ES-I3 (cell line): ENCODE results near the gene CELF1.

Experiments
- H3K36me3 ChIP-seq: 2 replicates; pipeline ENCODE4 v1.6.1; 2013; ENCODE audit warnings: mild to moderate bottlenecking, low read length, control low read depth, moderate library complexity; ENCODE audit not compliant: insufficient read depth
- H3K4me1 ChIP-seq: 2 replicates; pipeline ENCODE4 v1.6.1; 2013; ENCODE audit warnings: mild to moderate bottlenecking, control low read depth, low read length; ENCODE audit not compliant: insufficient read depth
- H3K9ac ChIP-seq: 2 replicates; pipeline ENCODE4 v1.6.1; 2013; ENCODE audit warnings: low read depth, mild to moderate bottlenecking, low read length, moderate library complexity
- H3K9me3 ChIP-seq: 2 replicates; pipeline ENCODE4 v1.6.1; 2013; ENCODE audit warnings: mild to moderate bottlenecking, low read length, moderate library complexity; ENCODE audit not compliant: control insufficient read depth, insufficient read depth

The CELF1 gene

DNA sequence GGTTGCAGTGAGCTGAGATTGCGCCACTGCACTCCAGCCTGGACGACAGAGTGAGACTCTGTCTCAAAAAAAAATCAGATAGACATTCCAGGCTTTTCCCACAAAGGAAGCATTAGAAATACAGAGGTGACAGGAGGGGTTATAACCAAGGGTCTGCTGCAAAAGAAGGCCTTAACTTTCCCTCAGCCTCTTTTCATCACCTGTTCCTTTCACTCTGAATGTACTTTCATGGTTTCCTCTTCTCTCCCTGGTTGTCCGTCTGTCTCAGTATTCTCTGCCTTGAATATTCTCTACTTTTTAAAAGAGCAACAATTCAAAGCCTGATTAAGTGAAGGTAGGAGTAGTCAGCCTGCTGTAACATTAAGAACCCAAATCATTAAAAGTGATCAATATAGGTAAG, 50.2 kb downstream of the CELF1 start:
- H3K9ac ChIP-seq, result no peak overlapping the region
- no peaks in the 10 kb centered on the region for H3K9me3 ChIP-seq
- no peaks in the 10 kb centered on the region; the same call in 1 of the 2 replicates for H3K36me3 ChIP-seq
- peaks cover 15% of the 10 kb centered on the region for H3K4me1 ChIP-seq

DNA sequence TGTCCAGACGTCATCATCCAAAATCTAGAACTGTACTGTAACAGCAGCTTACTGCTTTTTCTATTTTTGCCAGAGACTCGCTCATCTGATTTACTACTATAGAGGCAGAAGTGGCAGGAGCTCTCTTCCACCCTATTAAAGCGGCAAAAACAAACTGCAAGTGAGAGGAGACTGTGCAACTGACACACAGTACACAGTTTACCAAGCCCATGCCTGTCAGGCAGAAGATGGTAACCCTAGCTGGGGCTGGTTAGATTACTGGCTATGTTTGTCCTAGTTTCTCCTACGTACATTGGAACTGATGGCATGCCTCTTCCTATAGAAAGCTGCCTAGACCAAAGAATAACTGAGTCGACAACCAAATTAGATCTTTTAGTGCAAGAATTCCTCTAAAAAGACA, 51.8 kb downstream of the CELF1 start:
- no peaks in the 10 kb centered on the region for H3K9me3 ChIP-seq
- H3K9ac ChIP-seq, result no peak overlapping the region
- H3K4me1 ChIP-seq, result peaks cover 23% of the 10 kb centered on the region
- H3K36me3 ChIP-seq, result no peaks in the 10 kb centered on the region

DNA sequence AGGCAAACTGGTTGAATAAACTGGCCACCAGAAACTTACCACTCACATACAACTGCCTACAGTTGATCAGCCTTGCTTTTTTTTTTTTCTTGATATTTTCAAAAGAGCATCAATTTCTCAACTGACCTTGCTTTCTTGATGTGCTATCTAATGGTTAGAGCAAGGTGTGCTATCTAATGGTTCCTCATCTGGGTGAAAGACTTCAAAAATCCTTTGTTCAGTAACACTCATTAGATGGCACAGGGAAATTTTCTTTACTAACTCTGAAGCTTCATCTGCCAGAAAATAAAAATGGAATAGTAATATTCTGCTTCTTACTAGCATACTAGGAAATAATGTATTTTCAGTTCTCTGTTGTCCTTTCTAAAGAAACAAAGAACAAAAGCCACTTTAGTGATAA, 52.8 kb downstream of the CELF1 start:
- Histone ChIP-seq H3K9me3 (no peaks in the 10 kb centered on the region), H3K9ac (no peak overlapping the region), H3K4me1 (peaks cover 33% of the 10 kb centered on the region), H3K36me3 (0 out of 2 replicates have a peak, but pooled peaks cover 4% of the 10 kb centered on the region)

DNA sequence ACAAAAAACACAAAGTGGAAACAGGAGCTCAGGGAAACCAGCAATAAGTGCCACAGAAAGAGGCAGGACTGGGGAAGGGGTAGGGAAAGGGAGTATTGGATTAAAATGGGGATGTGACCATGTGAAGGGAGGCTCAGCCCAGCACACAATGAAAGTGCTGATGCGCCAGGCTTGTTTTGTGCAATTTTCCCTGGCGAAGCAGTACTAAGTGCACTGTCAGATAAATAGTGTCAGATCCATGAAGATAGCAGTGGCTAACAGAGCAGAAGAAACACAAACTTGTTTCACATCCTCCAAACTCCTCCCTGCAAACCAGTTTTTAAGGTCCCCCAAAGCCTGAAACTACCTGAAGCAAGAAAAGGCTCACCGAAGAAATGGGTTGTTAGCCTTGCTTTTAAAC, 53.3 kb downstream of the CELF1 start:
- Histone ChIP-seq H3K9me3 (no peaks in the 10 kb centered on the region), H3K36me3 (0 out of 2 replicates have a peak, but pooled peaks cover 4% of the 10 kb centered on the region), H3K9ac (no peak overlapping the region), H3K4me1 (peaks cover 36% of the 10 kb centered on the region)

DNA sequence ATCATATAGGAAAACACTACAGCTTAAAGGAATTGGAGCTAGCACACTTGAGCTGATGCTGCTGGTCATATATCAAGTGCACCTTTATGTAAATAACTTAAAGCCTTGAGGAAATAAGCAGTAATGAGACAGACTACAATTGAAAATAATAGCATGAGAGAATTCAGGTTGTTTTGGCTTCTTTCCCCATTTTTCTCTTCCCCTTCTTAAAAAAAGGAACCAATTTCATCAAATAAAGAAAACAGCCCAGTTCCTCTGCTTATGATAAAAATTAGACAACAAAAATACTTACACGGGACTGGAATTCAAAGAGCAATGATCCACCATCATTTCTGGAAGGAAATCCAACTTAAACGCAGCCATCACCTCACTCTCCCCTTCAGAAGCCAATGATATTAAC, 53.8 kb downstream of the CELF1 start:
- H3K36me3 ChIP-seq, result 0 out of 2 replicates have a peak, but pooled peaks cover 4% of the 10 kb centered on the region
- peaks cover 36% of the 10 kb centered on the region for H3K4me1 ChIP-seq
- no peak overlapping the region for H3K9ac ChIP-seq
- H3K9me3 ChIP-seq, result no peaks in the 10 kb centered on the region

DNA sequence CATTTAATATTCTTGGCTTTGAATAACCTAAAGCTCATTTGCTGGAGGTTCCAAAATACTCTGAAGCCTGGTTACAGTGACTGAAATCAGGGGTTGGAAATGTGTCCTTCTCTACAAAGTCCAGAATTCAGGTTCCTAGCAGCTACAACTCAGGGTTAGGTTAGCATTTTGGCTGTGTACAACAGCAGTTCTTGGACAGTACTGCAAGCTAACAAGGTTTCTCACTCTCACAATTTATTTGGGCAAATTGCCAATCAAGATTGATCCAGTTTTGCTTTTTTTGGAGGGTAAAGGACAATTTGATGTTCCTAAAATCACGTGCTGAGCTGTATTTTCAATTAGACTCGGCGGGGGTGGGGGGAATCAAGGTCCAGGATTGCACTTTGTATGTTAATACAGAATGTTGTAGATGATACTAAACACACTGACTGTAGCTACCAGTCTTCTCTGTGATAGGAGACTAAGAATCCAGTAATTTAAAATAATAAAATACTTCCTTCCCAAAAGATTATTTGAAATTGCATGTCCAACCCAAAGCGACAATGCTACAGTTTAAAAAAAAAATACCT, 54.3 kb downstream of the CELF1 start:
- no peak overlapping the region for H3K9ac ChIP-seq
- peaks cover 36% of the 10 kb centered on the region for H3K4me1 ChIP-seq
- H3K36me3 ChIP-seq, result 0 out of 2 replicates have a peak, but pooled peaks cover 4% of the 10 kb centered on the region
- no peaks in the 10 kb centered on the region for H3K9me3 ChIP-seq

DNA sequence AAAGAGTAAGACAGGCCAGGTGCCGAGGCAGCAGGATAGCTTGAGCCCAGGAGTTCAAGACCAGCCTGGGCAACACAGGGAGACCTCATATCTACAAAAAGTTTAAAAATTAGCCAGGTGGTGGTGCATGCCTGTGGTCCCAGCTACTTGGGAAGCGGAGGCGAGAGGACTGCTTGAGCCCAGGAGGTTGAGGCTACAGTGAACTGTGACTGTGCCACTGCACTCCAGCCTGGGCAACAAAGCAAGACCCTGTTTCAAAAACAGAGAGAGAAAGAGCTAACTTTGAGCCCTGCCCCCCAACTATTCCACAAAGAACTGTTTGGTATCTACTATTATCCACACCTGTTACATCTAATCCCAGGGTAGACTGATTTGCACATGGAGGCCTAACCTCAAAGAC, 54.8 kb downstream of the CELF1 start:
- Histone ChIP-seq H3K4me1 (peaks cover 36% of the 10 kb centered on the region), H3K9me3 (no peaks in the 10 kb centered on the region), H3K36me3 (0 out of 2 replicates have a peak, but pooled peaks cover 4% of the 10 kb centered on the region)

DNA sequence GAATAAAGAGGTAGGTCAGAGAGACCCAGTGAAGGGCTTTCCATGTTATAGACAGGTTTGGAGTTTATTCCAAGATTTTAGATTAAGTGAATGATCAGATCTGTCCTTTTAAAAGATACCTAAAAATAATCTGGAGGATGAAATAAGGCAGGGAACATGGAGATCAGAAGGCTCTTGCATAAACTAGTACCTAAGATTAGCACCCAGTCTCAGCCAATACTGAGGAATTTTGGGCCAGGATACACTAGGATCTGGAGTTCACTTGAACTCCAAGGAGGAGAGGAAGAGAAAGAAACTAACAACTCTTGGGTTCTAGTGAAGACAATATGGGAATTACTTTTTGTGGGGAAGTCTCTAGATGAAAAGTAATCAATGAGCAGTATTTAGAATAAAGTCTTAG, 56.1 kb downstream of the CELF1 start:
- H3K9me3 ChIP-seq, result no peaks in the 10 kb centered on the region
- H3K9ac ChIP-seq, result no peak overlapping the region
- 0 out of 2 replicates have a peak, but pooled peaks cover 4% of the 10 kb centered on the region for H3K36me3 ChIP-seq
- H3K4me1 ChIP-seq, result peaks cover 36% of the 10 kb centered on the region

More for the DNA sequence above, 54.8 kb downstream of the CELF1 start:
- no peak overlapping the region for H3K9ac ChIP-seq

DNA sequence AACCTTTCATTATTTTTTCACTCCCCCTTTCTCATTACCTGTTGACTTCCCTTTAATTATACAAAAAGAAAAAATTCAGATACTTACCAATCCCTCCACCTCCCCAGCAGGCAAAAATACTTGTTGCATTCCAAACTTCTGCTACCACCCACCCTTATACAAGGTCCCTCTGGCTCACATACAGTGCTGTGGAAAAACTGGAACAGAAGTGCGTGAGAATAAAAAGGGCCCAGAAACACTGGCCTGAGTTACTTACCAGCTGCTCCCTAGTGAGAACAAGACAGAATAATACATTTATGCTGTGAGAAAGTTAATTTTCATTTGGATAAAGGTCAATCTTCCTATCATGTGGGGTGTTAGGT, 57.1 kb downstream of the CELF1 start:
- H3K4me1 ChIP-seq, result peaks cover 33% of the 10 kb centered on the region

DNA sequence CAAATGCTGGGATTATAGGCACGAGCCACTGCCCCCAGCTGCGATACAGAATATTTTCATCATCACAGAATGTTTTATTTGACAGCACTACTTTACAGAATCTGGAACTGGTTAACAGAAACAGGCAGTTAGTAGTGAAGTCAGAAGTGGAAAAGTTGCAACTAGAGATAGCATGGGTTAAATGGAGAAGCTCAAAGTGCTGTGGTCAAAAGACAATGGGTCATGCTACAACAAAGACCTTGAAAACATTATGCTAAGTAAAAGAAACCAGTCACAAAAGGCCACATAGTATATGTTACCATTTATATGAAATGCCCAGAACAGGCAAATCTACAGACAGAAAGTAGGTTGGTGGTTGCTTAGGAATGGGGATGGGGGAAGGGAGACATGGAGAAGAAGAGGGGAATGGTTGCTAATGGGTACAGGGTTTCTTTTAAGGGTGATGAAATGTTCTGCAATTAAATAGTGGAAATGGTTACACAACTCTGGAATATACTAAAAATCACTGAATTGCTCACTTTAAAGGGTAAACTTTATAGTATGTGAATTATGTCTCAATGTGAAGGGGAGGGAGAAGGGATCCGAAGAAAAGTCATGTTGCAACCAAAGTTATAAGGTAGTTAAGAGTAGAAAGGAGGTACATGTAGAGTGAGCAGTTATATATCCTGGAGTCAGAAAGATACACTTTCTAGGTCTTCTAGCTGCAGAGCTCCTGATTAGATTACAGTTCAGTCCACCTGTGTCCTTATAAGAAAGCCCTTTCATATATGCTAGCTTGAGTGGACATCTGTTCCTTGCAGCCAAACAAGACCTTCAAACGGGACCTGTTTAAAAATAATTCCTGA, 57.7 kb downstream of the CELF1 start:
- no peaks in the 10 kb centered on the region for H3K9me3 ChIP-seq
- peaks cover 33% of the 10 kb centered on the region for H3K4me1 ChIP-seq
- H3K36me3 ChIP-seq, result 0 out of 2 replicates have a peak, but pooled peaks cover 4% of the 10 kb centered on the region
- H3K9ac ChIP-seq, result no peak overlapping the region

More for the DNA sequence above, 57.1 kb downstream of the CELF1 start:
- H3K9ac ChIP-seq, result no peak overlapping the region
- H3K36me3 ChIP-seq, result 0 out of 2 replicates have a peak, but pooled peaks cover 4% of the 10 kb centered on the region
- H3K9me3 ChIP-seq, result no peaks in the 10 kb centered on the region

DNA sequence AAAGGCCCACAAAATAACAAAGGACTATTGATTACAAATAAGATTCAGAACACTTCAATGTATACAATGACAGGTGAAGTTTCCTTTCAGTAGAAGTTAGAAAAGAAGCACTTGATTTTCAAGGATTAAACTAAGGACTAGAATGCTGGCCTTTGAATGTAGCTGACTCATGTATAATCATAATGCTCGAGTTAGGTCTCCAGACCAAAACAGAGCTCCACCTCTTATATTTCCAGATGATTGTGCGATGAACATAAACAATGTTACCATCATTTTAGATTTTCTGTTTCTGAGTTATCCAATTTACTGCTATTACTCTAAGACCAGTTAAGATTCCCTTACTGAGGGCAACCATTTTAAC, 63.6 kb downstream of the CELF1 start:
- H3K9me3 ChIP-seq, result no peaks in the 10 kb centered on the region
- no peak overlapping the region for H3K9ac ChIP-seq
- H3K4me1 ChIP-seq, result no peaks in the 10 kb centered on the region; the same call in 1 of the 2 replicates
- peaks cover 20% of the 10 kb centered on the region for H3K36me3 ChIP-seq

DNA sequence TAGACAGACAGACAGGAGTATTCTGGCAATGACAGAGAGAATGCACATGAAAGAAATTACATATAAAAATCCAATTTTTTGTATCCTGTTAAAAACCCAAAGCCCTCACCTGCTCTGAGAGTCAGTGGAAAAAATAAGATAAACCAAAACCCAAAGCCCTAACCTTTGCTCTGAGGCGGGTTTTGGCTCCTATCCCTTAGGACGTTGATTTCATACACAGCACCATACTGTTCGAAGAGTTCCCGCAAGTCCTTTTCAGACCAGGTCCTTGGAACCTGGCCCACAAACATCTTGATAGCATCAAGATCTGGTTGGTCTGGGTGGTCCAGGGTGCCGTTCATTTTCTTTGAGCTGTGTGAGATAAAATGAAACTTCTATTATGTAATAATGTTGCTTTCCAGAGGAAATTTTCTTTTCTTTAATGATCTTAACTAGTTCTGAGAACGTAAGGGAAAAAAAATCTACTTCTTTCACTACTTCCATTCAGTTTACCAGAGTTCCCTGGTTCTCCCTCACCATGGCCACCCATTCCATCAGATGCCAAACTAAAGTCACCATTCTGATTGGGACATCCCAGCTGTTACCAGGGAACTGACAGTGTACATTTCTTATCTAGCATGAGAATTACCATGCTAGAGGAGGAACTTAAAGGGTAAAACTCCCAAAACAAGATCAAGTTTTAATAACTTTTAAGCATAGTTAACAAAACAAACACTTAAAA, 64.1 kb downstream of the CELF1 start:
- H3K4me1 ChIP-seq, result no peaks in the 10 kb centered on the region
- no peak overlapping the region for H3K9ac ChIP-seq
- peaks cover 26% of the 10 kb centered on the region for H3K36me3 ChIP-seq
- no peaks in the 10 kb centered on the region for H3K9me3 ChIP-seq

DNA sequence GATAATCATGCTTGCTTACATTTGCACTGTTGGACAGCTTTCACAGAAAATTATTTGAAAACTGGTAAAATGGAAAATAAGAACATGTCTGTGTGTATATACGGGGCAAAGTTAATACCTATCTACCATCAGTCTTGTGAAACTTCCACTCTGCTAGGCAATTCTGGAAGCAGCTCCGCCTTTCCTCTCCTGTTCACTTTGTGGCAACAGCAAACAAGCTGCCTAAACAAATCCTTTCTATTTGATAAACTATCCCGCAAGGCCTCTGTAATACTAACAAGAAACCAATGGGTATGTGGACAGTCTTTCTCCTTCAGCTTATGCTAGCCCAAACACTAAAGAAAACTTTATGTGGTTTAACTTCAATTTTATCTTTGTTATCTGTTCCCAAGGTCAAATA, 64.8 kb downstream of the CELF1 start:
- H3K9me3 ChIP-seq, result no peaks in the 10 kb centered on the region
- peaks cover 31% of the 10 kb centered on the region for H3K36me3 ChIP-seq
- no peak overlapping the region for H3K9ac ChIP-seq
- H3K4me1 ChIP-seq, result no peaks in the 10 kb centered on the region

DNA sequence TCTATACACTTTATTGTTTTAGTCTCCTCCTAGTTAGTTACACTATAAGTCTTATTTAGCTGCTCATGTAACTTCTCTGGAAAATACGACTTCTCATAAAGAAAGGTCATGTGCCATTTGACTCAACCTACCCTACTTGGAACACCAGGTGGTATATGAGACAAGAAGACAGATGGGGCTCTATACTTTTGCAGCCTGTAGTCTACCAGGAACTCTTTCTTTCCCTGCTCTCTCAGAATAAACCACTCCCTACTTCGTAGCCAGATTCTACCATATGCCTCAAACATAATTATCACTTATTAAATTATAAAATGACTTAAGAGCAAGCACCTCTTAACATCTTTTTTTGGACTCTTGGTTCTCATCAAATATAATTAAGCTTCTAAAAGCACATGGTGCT, 65.5 kb downstream of the CELF1 start:
- Histone ChIP-seq H3K9ac (no peak overlapping the region), H3K36me3 (peaks cover 37% of the 10 kb centered on the region), H3K4me1 (no peaks in the 10 kb centered on the region), H3K9me3 (no peaks in the 10 kb centered on the region)
